ENCODE measurements around the gene DCTPP1. TPM values are rescaled to one million over a fixed set of nuclear protein-coding genes. Genes with fewer than 3 reads are reported as not detected.

The DCTPP1 gene
- total RNA-seq, 2 donors from 2014 or later = 80.9 to 153 TPM

DNA sequence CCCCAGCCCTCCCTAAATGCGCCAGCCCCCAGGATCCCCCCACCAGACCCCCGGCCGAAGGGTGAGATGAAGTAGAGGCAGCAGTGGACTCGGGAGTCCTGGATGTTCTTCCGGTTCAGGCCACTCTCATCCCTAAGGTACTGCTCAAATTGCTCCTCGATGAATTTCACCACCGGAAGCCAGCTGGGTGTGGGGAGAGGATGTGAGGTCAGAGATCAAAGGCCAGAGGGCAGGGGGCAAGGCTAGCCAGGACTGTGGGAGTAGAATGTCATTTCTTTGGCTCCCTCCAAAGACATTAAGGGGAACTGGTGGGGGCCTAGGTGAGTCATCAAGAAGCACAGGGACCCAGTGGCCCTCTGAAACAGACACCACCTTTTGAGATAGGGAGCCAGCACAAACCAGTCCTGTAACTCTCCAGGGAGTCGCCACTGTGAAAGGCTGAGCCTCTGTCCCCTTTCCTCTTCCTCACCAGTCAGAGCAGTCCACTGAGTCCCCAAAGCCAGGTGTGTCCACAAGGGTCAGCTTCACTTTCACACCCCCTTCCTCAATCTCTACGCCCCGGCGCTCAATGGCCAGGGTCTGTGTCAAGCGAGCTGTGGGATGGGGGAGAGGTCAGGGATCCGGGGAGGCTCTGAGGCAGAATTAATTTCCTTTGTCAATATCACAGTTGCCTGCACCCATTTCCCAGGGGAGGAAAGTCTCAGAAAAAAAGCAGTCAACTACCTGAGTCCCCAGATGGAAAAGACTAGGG is 48.4 kb downstream of the DCTPP1 start:
- peak overlapping the region in 1 of 2 donors; percentile 51 for H3K9ac ChIP-seq (ENCODE audit: low read depth in 2 of 2, low read length in 2 of 2)
- no peak for TF ChIP-seq CTCF (IDR thresholded peaks at IDR 0.05)
- intact Hi-C loops (cut with DNase I) = no loop called here
- DNase-seq = no peak
- peak overlapping the region; percentile 20 for H3K27ac ChIP-seq
- H3K27me3 ChIP-seq = no peaks in the 10 kb centered on the region
- no peaks in the 10 kb centered on the region for H3K9me3 ChIP-seq
- peaks cover 5% of the 10 kb centered on the region for H3K4me1 ChIP-seq
- no peak overlapping the region for H3K4me3 ChIP-seq
- no peaks in the 10 kb centered on the region for H3K36me3 ChIP-seq

- Histone ChIP-seq H3K27ac (no peak overlapping the region), H3K4me3 (no peak overlapping the region), H3K9me3 (no peaks in the 10 kb centered on the region), H3K9ac (ENCODE audit: low read depth in 2 of 2, low read length in 2 of 2) (no peak overlapping the region), H3K36me3 (no peaks in the 10 kb centered on the region), H3K4me1 (peaks cover 5% of the 10 kb centered on the region), H3K27me3 (no peaks in the 10 kb centered on the region)
- no peak for DNase-seq
- TF ChIP-seq CTCF (IDR thresholded peaks at IDR 0.05) = no peak
- intact Hi-C loops (cut with DNase I) = no loop called here
These were observed 49.0 kb downstream of the DCTPP1 start for GRCh38 chr16:30380803-30381208.

DNA sequence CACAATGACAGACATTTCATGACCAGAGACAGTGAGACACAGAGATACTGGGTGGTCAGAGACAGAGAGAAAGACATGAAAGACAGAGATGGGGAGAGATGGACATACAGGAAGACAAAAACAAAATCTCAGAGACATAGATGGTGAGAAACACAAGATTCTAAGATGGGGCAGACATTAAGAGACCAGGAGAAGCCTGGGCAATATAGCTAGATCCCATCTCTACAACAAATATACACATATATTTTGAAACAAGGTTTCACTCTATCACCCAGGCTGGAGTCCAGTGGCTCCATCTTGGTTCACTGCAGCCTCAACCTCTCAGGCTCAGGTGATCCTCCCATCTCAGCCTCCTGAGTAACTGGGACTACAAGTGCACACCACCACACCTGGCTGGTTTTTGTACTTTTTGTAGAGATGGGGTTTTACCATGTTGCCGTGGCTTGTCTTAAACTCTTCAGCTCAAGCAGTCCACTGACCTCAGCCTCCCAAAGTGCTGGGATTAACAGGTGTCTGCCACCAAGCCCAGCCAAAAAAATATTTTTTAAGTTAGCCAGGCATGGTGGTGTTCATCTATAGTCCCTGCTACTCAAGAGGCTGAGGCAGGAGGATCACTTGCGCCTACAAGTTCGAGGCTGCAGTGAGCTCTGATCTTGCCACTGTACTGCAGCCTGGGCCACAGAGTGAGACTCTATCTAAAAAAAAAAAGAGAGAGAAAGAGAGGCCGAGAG is 49.6 kb downstream of the DCTPP1 start:
- no peak overlapping the region for H3K27ac ChIP-seq
- no peak for DNase-seq
- H3K9me3 ChIP-seq = no peaks in the 10 kb centered on the region
- intact Hi-C loops (cut with DNase I) = no loop called here
- no peak overlapping the region for H3K9ac ChIP-seq (ENCODE audit: low read depth in 2 of 2, low read length in 2 of 2)
- no peaks in the 10 kb centered on the region for H3K36me3 ChIP-seq
- no peak for TF ChIP-seq CTCF (IDR thresholded peaks at IDR 0.05)
- H3K27me3 ChIP-seq = no peaks in the 10 kb centered on the region
- H3K4me3 ChIP-seq = no peak overlapping the region
- H3K4me1 ChIP-seq = peaks cover 5% of the 10 kb centered on the region

DNA sequence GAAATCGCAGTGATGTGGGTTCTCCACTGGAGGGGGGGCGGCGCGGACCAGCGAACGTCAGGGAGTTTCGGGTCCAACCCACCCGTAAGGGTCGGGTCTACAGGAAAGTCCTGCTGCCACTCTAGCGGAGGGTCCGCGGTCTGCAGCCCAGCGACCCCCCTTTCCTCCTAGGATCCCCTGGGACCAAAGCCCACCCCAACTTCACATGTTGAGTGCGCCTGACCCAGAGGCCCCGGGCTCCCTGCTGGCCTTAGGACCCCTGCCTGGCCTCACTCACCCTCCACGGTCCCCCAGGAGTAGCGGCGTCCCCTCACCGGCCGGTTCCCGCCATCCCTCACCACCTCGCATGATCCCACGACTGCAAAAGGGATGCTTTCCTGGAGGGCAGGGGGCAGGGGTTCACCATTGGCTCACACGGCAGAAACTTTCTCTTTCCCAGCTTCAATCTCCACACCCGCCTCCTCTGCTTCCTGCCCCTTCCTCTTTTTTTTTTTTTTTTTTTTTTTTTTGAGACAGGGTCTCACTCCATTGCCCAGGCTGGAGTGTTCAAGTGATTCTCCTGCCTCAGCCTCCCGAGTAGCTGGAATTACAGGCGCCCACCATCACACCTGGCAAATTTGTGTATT is 50.6 kb downstream of the DCTPP1 start:
- no peak for TF ChIP-seq CTCF (IDR thresholded peaks at IDR 0.05)
- Histone ChIP-seq H3K9ac (ENCODE audit: low read depth in 2 of 2, low read length in 2 of 2) (peak overlapping the region; percentile 66 to 93), H3K27ac (peak overlapping the region; percentile 100), H3K9me3 (no peaks in the 10 kb centered on the region), H3K4me3 (peak overlapping the region; percentile 61), H3K4me1 (peaks cover 5% of the 10 kb centered on the region), H3K36me3 (no peaks in the 10 kb centered on the region), H3K27me3 (no peaks in the 10 kb centered on the region)
- intact Hi-C loops (cut with DNase I) = no loop called here
- no peak for DNase-seq

GRCh38 chr16:30378236-30379157 is 51.3 kb downstream of the DCTPP1 start:
- no peak for TF ChIP-seq CTCF (IDR thresholded peaks at IDR 0.05)
- peak; percentile 99 for DNase-seq
- no peaks in the 10 kb centered on the region for H3K36me3 ChIP-seq
- H3K4me1 ChIP-seq = peaks cover 5% of the 10 kb centered on the region
- no peaks in the 10 kb centered on the region for H3K27me3 ChIP-seq
- H3K4me3 ChIP-seq = peak overlapping the region; percentile 61
- peak overlapping the region; percentile 100 for H3K27ac ChIP-seq
- no peaks in the 10 kb centered on the region for H3K9me3 ChIP-seq
- intact Hi-C loops (cut with DNase I) = no loop called here
- peak overlapping the region; percentile 84 to 93 for H3K9ac ChIP-seq (ENCODE audit: low read depth in 2 of 2, low read length in 2 of 2)

Measured in colonic mucosa (tissue), 4 donors.